Trophoblast cell (in vitro differentiated cells and primary cell): ENCODE measurements around the gene PHF3.

ENCODE experiments used
- DNase-seq, 2 donors: peaks; one replicate each; pipeline ENCODE4 v3.0.0-alpha.2; 2016
- H2AFZ ChIP-seq: 2 replicates; pipeline ENCODE4 v1.6.1; 2013; ENCODE audit warnings: low read length, moderate library complexity, mild to moderate bottlenecking; ENCODE audit not compliant: insufficient read depth, poor library complexity
- H2AK5ac ChIP-seq: 2 replicates; pipeline ENCODE4 v1.6.1; 2013; ENCODE audit warnings: mild to moderate bottlenecking, low read length
- H2BK120ac ChIP-seq: 2 replicates; pipeline ENCODE4 v1.6.1; 2013; ENCODE audit warnings: low read length, mild to moderate bottlenecking, moderate library complexity; ENCODE audit not compliant: insufficient read depth, poor library complexity
- H2BK12ac ChIP-seq: 2 replicates; pipeline ENCODE4 v1.6.1; 2013; ENCODE audit warnings: mild to moderate bottlenecking, low read length, moderate library complexity
- H2BK5ac ChIP-seq: 2 replicates; pipeline ENCODE4 v1.6.1; 2013; ENCODE audit warnings: low read length, low read depth, moderate library complexity, mild to moderate bottlenecking; ENCODE audit not compliant: poor library complexity
- H3K14ac ChIP-seq: 2 replicates; pipeline ENCODE4 v1.6.1; 2013; ENCODE audit warnings: mild to moderate bottlenecking, low read length
- H3K18ac ChIP-seq: 2 replicates; pipeline ENCODE4 v1.6.1; 2013; ENCODE audit warnings: mild to moderate bottlenecking, low read length
- H3K23ac ChIP-seq: 2 replicates; pipeline ENCODE4 v1.6.1; 2013; ENCODE audit warnings: low read length
- H3K27ac ChIP-seq: 2 replicates; pipeline ENCODE4 v1.5.1; 2013; ENCODE audit warnings: low read depth, mild to moderate bottlenecking, inconsistent platforms, low read length, moderate library complexity
- H3K27me3 ChIP-seq: 2 replicates; pipeline ENCODE4 v1.6.1; 2013; ENCODE audit warnings: inconsistent platforms, mild to moderate bottlenecking, low read length, moderate library complexity; ENCODE audit not compliant: insufficient read depth
- H3K36me3 ChIP-seq, 2 experiments: 1 replicate in 1 of 2; 2 replicates in 1 of 2; pipeline ENCODE4 v1.6.1; 2013; ENCODE audit warnings: low read length in 2 of 2, mild to moderate bottlenecking in 2 of 2, moderate library complexity in 1 of 2; ENCODE audit not compliant: insufficient read depth in 2 of 2, control insufficient read depth in 1 of 2
- H3K4ac ChIP-seq: 2 replicates; pipeline ENCODE4 v1.6.1; 2013; ENCODE audit warnings: low read depth, mild to moderate bottlenecking, low read length, moderate library complexity
- H3K4me1 ChIP-seq, 2 experiments: 1 replicate in 1 of 2; 2 replicates in 1 of 2; pipeline ENCODE4 v1.6.1; 2013; ENCODE audit warnings: low read length in 2 of 2, mild to moderate bottlenecking in 2 of 2, moderate library complexity in 1 of 2; ENCODE audit not compliant: insufficient read depth in 2 of 2, control insufficient read depth in 1 of 2
- H3K4me2 ChIP-seq: 2 replicates; pipeline ENCODE4 v1.6.1; 2013; ENCODE audit warnings: inconsistent platforms, mild to moderate bottlenecking, low read length, moderate library complexity
- H3K4me3 ChIP-seq: 2 replicates; pipeline ENCODE4 v1.5.1; 2013; ENCODE audit warnings: mild to moderate bottlenecking, low read depth, low read length, inconsistent platforms
- H3K79me1 ChIP-seq: one replicate; pipeline ENCODE4 v1.6.1; 2013; ENCODE audit warnings: low read length
- H3K79me2 ChIP-seq: 2 replicates; pipeline ENCODE4 v1.6.1; 2013; ENCODE audit warnings: low read length, mild to moderate bottlenecking; ENCODE audit not compliant: control insufficient read depth, insufficient read depth, poor library complexity
- H3K9ac ChIP-seq: 2 replicates; pipeline ENCODE4 v1.6.1; 2013; ENCODE audit warnings: mild to moderate bottlenecking, low read length
- H3K9me3 ChIP-seq: 2 replicates; pipeline ENCODE4 v1.6.1; 2013; ENCODE audit warnings: low read depth, mild to moderate bottlenecking, control low read depth, inconsistent platforms, low read length; ENCODE audit not compliant: insufficient read depth
- H4K12ac ChIP-seq: 2 replicates; pipeline ENCODE4 v1.6.1; 2013; ENCODE audit warnings: low read depth, mild to moderate bottlenecking, low read length, moderate library complexity
- H4K8ac ChIP-seq: 2 replicates; pipeline ENCODE4 v1.6.1; 2013; ENCODE audit warnings: low read depth, mild to moderate bottlenecking, low read length, moderate library complexity
- H4K91ac ChIP-seq: one replicate; pipeline ENCODE4 v1.6.1; 2013; ENCODE audit warnings: low read depth, mild to moderate bottlenecking, low read length, moderate library complexity
- WGBS: extraction: QIAGEN DNeasy Blood & Tissue Kit; methylation state at CpG from one replicate; pipeline ENCODE4 v1.1.7; 2013; ENCODE audit warnings: missing lambda C conversion rate; ENCODE audit not compliant: insufficient read length, insufficient coverage; ENCODE audit errors: extremely low coverage; 5-methylcytosine and 5-hydroxymethylcytosine counted together

PHF3 gene

DNA sequence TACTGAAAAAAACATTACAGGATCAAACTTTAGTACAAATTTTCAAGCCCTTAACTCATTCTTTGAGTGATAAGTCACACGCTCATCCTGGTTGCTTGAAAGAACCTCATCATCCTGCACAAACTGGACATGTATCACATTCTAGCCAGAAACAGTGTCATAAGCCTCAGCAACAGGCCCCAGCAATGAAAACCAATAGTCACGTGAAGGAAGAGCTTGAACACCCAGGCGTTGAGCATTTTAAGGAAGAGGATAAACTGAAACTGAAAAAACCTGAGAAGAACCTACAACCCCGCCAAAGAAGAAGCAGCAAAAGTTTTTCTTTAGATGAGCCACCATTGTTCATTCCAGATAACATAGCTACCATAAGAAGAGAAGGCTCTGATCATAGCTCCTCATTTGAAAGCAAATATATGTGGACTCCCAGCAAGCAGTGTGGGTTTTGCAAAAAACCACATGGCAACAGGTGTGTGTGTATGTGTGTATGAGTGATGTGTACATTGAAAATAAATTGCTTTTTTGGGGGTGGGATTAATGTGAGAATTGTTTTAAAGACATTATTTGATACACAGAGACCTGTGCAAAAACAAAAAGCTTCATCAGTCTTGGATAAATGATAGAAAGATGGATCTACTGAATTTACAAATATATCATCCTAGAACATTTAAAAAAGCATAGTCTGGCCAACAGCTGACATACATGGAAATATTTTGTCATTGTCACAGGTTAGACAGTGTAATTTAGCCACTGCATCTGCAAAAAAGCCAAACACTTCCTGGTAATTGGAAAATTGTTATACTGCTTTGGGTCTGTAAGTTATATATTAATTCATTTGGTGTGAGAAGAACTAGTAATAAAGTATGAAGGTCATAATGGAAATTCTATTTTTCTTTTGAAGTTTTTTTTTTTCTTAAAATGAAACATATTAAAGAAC lies 50.1 kb downstream of the PHF3 start:
- H2AFZ ChIP-seq = no peak overlapping the region
- no peaks in the 10 kb centered on the region for H3K79me2 ChIP-seq

DNA sequence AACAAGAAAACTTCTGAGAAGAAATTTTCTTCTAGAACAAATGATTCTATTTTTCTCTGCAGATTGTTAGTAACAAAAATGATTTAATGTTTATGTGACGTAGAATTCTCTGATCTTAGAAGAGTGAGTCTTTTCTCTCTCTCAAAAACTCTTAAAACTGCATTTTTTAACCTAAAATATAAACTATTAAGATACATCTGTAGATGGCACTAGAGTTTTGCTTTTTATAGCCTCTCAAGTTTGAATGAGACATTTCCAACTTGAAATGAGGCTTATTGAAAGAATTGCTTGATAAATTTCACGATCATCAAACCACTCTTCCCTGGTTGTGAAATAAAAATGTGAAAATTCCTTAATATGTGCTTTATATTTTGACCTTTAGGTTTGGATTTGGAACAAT lies 53.8 kb downstream of the PHF3 start:
- WGBS = no CpG with 5 or more reads among the region's 2 CpGs
- Histone ChIP-seq H3K79me2 (no peaks in the 10 kb centered on the region), H3K4me1 (no peaks in the 10 kb centered on the region), H4K8ac (no peak overlapping the region), H2BK120ac (no peak overlapping the region), H4K91ac (no peak overlapping the region), H4K12ac (no peak overlapping the region), H3K14ac (no peak overlapping the region), H3K23ac (no peak overlapping the region), H2BK5ac (no peak overlapping the region), H3K18ac (no peak overlapping the region), H3K9ac (no peak overlapping the region), H3K27me3 (no peaks in the 10 kb centered on the region), H3K4me2 (no peak overlapping the region), H3K36me3 (peaks cover 2 to 3% of the 10 kb centered on the region in 2 experiments), H3K27ac (no peak overlapping the region), H2AK5ac (no peak overlapping the region), H3K4ac (no peak overlapping the region), H2BK12ac (no peak overlapping the region), H3K79me1 (no peaks in the 10 kb centered on the region), H3K4me3 (no peak overlapping the region), H2AFZ (no peak overlapping the region), H3K9me3 (no peaks in the 10 kb centered on the region)
- no peak for DNase-seq

More for the DNA sequence above, 50.1 kb downstream of the PHF3 start:
- no peak overlapping the region for H3K27ac ChIP-seq
- H3K79me1 ChIP-seq = no peaks in the 10 kb centered on the region
- no peak overlapping the region for H3K9ac ChIP-seq
- no peak overlapping the region for H4K8ac ChIP-seq
- no peak overlapping the region for H3K18ac ChIP-seq
- no peak overlapping the region for H4K91ac ChIP-seq
- no peak overlapping the region for H3K4me3 ChIP-seq
- WGBS = no CpG with 5 or more reads among the region's 4 CpGs
- no peaks in the 10 kb centered on the region for H3K4me1 ChIP-seq
- H2BK5ac ChIP-seq = no peak overlapping the region
- no peak overlapping the region for H3K4me2 ChIP-seq
- no peak overlapping the region for H3K14ac ChIP-seq
- H2BK120ac ChIP-seq = no peak overlapping the region
- peaks cover 2 to 3% of the 10 kb centered on the region in 2 experiments for H3K36me3 ChIP-seq
- no peak overlapping the region for H4K12ac ChIP-seq
- no peaks in the 10 kb centered on the region for H3K9me3 ChIP-seq
- no peak overlapping the region for H3K23ac ChIP-seq
- no peak overlapping the region for H2AK5ac ChIP-seq
- no peak overlapping the region for H3K4ac ChIP-seq
- DNase-seq = no peak
- no peak overlapping the region for H2BK12ac ChIP-seq
- no peaks in the 10 kb centered on the region for H3K27me3 ChIP-seq

DNA sequence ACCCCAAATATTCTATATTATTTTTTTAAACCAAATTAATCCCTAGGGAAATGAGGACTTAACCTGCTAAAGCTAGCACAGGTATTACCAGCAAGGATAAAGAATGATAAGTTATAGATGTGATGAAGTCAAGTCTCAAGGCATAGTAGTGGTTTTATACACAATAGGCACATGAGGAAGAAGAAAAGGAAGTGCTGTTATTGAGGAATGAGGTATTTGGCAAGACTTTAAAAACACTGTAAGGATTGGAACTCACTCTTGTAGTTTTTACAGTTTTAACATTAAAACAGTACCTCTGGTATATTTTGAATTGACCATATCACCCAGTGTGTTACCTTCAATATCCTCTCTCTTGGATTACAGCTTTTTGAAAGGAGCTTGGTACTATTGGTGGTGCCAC lies 54.6 kb downstream of the PHF3 start:
- H3K9ac ChIP-seq = no peak overlapping the region
- H4K91ac ChIP-seq = no peak overlapping the region
- H3K4me1 ChIP-seq = no peaks in the 10 kb centered on the region
- H3K4ac ChIP-seq = no peak overlapping the region
- no peak overlapping the region for H3K14ac ChIP-seq
- H2BK12ac ChIP-seq = no peak overlapping the region
- H3K4me2 ChIP-seq = no peak overlapping the region
- DNase-seq = no peak
- no peak overlapping the region for H3K23ac ChIP-seq
- no peak overlapping the region for H3K27ac ChIP-seq
- peaks cover 2 to 3% of the 10 kb centered on the region in 2 experiments for H3K36me3 ChIP-seq
- no peaks in the 10 kb centered on the region for H3K9me3 ChIP-seq
- no peaks in the 10 kb centered on the region for H3K79me1 ChIP-seq
- H3K4me3 ChIP-seq = no peak overlapping the region
- no peak overlapping the region for H2AFZ ChIP-seq
- no peak overlapping the region for H3K18ac ChIP-seq
- H4K12ac ChIP-seq = no peak overlapping the region
- H4K8ac ChIP-seq = no peak overlapping the region
- no peaks in the 10 kb centered on the region for H3K27me3 ChIP-seq
- H2AK5ac ChIP-seq = no peak overlapping the region
- H2BK5ac ChIP-seq = no peak overlapping the region
- no peaks in the 10 kb centered on the region for H3K79me2 ChIP-seq
- H2BK120ac ChIP-seq = no peak overlapping the region

DNA sequence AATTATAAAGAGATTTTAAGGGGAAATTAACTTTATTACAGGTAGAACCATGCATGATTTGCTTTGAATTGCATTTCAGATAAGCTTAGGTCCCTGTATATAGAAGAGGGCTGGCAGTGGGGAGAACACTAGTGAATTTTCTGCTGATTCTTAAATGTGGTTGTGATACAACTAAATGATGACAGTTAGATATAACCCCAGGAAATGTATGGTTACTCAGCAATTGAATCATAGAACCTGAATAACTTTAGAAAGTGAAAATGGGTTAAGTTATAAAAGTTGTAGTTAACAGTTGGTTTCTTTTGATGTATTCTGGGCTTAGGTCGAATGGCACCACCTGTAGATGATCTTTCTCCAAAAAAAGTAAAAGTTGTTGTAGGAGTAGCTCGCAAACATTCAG lies 70.1 kb downstream of the PHF3 start:
- Histone ChIP-seq H3K4ac (no peak overlapping the region), H3K14ac (no peak overlapping the region), H3K4me3 (no peak overlapping the region), H3K9ac (no peak overlapping the region), H3K9me3 (no peaks in the 10 kb centered on the region), H4K91ac (no peak overlapping the region), H3K27ac (no peak overlapping the region), H2BK120ac (no peak overlapping the region), H3K36me3 (peaks cover 10% of the 10 kb centered on the region in 2 experiments), H3K79me1 (no peaks in the 10 kb centered on the region), H4K12ac (no peak overlapping the region), H3K23ac (no peak overlapping the region), H3K4me1 (no peaks in the 10 kb centered on the region), H3K79me2 (no peaks in the 10 kb centered on the region), H3K4me2 (no peak overlapping the region), H2AFZ (no peak overlapping the region), H3K18ac (no peak overlapping the region), H2BK12ac (no peak overlapping the region), H2AK5ac (no peak overlapping the region), H4K8ac (no peak overlapping the region), H2BK5ac (no peak overlapping the region), H3K27me3 (no peaks in the 10 kb centered on the region)
- WGBS = no CpG with 5 or more reads among the region's 2 CpGs
- no peak for DNase-seq
